ENCODE results near the gene PRPF19. TPM values are rescaled to one million over a fixed set of nuclear protein-coding genes. Genes with fewer than 3 reads are reported as not detected.

The PRPF19 gene
- total and polyA plus RNA-seq, 10 of the 15 experiments (the other 5 are each of a cell fraction or from before 2014, with no cell fraction given), result 8.7 to 170 (median 61.3) TPM

GRCh38 chr11:60897496-60897895 lies 8.9 kb downstream of the PRPF19 start:
- no peak for ATAC-seq
- Histone ChIP-seq H3K4me3 (no peak overlapping the region), H3K36me3 (ENCODE audit: control insufficient read depth in 2 of 2, insufficient read depth in 2 of 2, low read length in 1 of 2) (peaks cover 24 to 54% of the 10 kb centered on the region in 2 experiments), H3K79me2 (ENCODE audit: control insufficient read depth, insufficient read depth, low read length) (no peaks in the 10 kb centered on the region), H3K4me1 (ENCODE audit: control insufficient read depth, insufficient read depth, low read length) (no peaks in the 10 kb centered on the region; the same call in 1 of the 2 replicates), H4K20me1 (ENCODE audit: control insufficient read depth, insufficient read depth) (peaks cover 4% of the 10 kb centered on the region; the same call in 1 of the 2 replicates), H3K27me3 (replicated peaks in 1 of 2; ENCODE audit: control insufficient read depth in 2 of 2, insufficient read depth in 2 of 2, low read length in 1 of 2) (no peaks in the 10 kb centered on the region), H3K4me2 (ENCODE audit: control insufficient read depth, insufficient read depth) (no peak overlapping the region), H3K9me3 (replicated peaks; ENCODE audit: control insufficient read depth, insufficient read depth, low read length) (no peaks in the 10 kb centered on the region), H3K9ac (ENCODE audit: control insufficient read depth, insufficient read depth, low read length) (no peak overlapping the region), H2AFZ (ENCODE audit: control insufficient read depth, low read depth, low read length) (no peak overlapping the region), H3K27ac (ENCODE audit: control insufficient read depth, insufficient read depth) (no peak overlapping the region)
- ChIA-PET SMC1A (ENCODE audit: uncharacterized antibody, unreplicated experiment) (interaction anchor here (1.9 kb wide), 1 partner anchor 66 kb away, joined by 9 read pairs; no protein-coding TSS in a partner anchor), CTCF (interaction anchor here (1.0 to 11.5 kb wide), 4 partner anchors 9 to 67 kb away, joined by 5 to 135 read pairs (median 28); no protein-coding TSS in a partner anchor), RAD21 (ENCODE audit: unreplicated experiment) (interaction anchor here (1.1 kb wide), 1 partner anchor 31 kb away, joined by 3 read pairs; no protein-coding TSS in a partner anchor), POLR2A (interaction anchor here (1.0 kb wide), 1 partner anchor 21 kb away, joined by 3 read pairs; no protein-coding TSS in a partner anchor)
- no peak for TF ChIP-seq ZNF24 (IDR thresholded peaks at IDR 0.05)
- TF ChIP-seq, protein P1, sequence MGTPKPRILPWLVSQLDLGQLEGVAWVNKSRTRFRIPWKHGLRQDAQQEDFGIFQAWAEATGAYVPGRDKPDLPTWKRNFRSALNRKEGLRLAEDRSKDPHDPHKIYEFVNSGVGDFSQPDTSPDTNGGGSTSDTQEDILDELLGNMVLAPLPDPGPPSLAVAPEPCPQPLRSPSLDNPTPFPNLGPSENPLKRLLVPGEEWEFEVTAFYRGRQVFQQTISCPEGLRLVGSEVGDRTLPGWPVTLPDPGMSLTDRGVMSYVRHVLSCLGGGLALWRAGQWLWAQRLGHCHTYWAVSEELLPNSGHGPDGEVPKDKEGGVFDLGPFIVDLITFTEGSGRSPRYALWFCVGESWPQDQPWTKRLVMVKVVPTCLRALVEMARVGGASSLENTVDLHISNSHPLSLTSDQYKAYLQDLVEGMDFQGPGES (IDR thresholded peaks at IDR 0.05), result no peak
- no peak for TF ChIP-seq TBL1XR1 (IDR thresholded peaks at IDR 0.05; ENCODE audit: low read depth, low read length)
- TF ChIP-seq SP1 (IDR thresholded peaks at IDR 0.05; ENCODE audit: low read depth, low read length), result no peak
- TF ChIP-seq NR2C2 (IDR thresholded peaks at IDR 0.05; ENCODE audit: borderline replicate concordance, control insufficient read depth, insufficient read length, low read depth), result no peak
- TF ChIP-seq, protein P2, sequence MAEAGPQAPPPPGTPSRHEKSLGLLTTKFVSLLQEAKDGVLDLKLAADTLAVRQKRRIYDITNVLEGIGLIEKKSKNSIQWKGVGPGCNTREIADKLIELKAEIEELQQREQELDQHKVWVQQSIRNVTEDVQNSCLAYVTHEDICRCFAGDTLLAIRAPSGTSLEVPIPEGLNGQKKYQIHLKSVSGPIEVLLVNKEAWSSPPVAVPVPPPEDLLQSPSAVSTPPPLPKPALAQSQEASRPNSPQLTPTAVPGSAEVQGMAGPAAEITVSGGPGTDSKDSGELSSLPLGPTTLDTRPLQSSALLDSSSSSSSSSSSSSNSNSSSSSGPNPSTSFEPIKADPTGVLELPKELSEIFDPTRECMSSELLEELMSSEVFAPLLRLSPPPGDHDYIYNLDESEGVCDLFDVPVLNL (IDR thresholded peaks at IDR 0.05; ENCODE audit: low read depth, low read length), result no peak
- no peak for TF ChIP-seq SMARCA5 (IDR thresholded peaks at IDR 0.05)
- no peak for TF ChIP-seq STAT1 (conservative IDR thresholded peaks at IDR 0.05)
- TF ChIP-seq, protein P3, sequence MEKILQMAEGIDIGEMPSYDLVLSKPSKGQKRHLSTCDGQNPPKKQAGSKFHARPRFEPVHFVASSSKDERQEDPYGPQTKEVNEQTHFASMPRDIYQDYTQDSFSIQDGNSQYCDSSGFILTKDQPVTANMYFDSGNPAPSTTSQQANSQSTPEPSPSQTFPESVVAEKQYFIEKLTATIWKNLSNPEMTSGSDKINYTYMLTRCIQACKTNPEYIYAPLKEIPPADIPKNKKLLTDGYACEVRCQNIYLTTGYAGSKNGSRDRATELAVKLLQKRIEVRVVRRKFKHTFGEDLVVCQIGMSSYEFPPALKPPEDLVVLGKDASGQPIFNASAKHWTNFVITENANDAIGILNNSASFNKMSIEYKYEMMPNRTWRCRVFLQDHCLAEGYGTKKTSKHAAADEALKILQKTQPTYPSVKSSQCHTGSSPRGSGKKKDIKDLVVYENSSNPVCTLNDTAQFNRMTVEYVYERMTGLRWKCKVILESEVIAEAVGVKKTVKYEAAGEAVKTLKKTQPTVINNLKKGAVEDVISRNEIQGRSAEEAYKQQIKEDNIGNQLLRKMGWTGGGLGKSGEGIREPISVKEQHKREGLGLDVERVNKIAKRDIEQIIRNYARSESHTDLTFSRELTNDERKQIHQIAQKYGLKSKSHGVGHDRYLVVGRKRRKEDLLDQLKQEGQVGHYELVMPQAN (conservative IDR thresholded peaks at IDR 0.05), result no peak
- no peak for TF ChIP-seq SMAD5 (IDR thresholded peaks at IDR 0.05; ENCODE audit: low read depth)
- no peak for TF ChIP-seq EED (IDR thresholded peaks at IDR 0.05; ENCODE audit: low read depth)
- TF ChIP-seq POLR2AphosphoS5 (IDR thresholded peaks at IDR 0.05; ENCODE audit: low read length), result no peak
- TF ChIP-seq, protein P4, sequence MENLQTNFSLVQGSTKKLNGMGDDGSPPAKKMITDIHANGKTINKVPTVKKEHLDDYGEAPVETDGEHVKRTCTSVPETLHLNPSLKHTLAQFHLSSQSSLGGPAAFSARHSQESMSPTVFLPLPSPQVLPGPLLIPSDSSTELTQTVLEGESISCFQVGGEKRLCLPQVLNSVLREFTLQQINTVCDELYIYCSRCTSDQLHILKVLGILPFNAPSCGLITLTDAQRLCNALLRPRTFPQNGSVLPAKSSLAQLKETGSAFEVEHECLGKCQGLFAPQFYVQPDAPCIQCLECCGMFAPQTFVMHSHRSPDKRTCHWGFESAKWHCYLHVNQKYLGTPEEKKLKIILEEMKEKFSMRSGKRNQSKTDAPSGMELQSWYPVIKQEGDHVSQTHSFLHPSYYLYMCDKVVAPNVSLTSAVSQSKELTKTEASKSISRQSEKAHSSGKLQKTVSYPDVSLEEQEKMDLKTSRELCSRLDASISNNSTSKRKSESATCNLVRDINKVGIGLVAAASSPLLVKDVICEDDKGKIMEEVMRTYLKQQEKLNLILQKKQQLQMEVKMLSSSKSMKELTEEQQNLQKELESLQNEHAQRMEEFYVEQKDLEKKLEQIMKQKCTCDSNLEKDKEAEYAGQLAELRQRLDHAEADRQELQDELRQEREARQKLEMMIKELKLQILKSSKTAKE (IDR thresholded peaks at IDR 0.05; ENCODE audit: low read depth, poor library complexity, severe bottlenecking), result no peak
- TF ChIP-seq ESRRA (IDR thresholded peaks at IDR 0.05; ENCODE audit: low read length), result no peak
- TF ChIP-seq PAX5 (IDR thresholded peaks at IDR 0.05; ENCODE audit: borderline replicate concordance, low read depth, low read length), result no peak
- TF ChIP-seq ZNF622 (IDR thresholded peaks at IDR 0.05), result no peak
- TF ChIP-seq RELA (IDR thresholded peaks at IDR 0.05; ENCODE audit: borderline replicate concordance, partially characterized antibody), result no peak
- no peak for TF ChIP-seq ATF7 (IDR thresholded peaks at IDR 0.05; ENCODE audit: low read depth)
- no TSS peak for BruUV-seq (replicated peaks)
- no peak for FAIRE-seq
- intact Hi-C loops (cut with micrococcal nuclease; ENCODE audit: unreplicated experiment), result loop anchor here (5.0 kb wide), 1 partner anchor 195 kb away; no protein-coding TSS in a partner anchor
- no peak for DNase-seq (ENCODE audit: low read depth, low spot score)
- WGBS (ENCODE audit: insufficient coverage, insufficient replicate concordance, low lambda C conversion rate, missing lambda C conversion rate), result 99% methylated on average over 4 of the region's 4 CpGs
- in situ Hi-C loops (cut with MboI), result loop anchor here (5.0 kb wide), 1 partner anchor 60 kb away; no protein-coding TSS in a partner anchor

Data from GM12878 (cell line).